ENCODE data around the gene GPR3. TPM values are rescaled to one million over a fixed set of nuclear protein-coding genes. Genes with fewer than 3 reads are reported as not detected.

Gene GPR3
- total and polyA plus RNA-seq, 8 donors: 0.18 to 0.43 (median 0.27) TPM; not detected in 4

DNA sequence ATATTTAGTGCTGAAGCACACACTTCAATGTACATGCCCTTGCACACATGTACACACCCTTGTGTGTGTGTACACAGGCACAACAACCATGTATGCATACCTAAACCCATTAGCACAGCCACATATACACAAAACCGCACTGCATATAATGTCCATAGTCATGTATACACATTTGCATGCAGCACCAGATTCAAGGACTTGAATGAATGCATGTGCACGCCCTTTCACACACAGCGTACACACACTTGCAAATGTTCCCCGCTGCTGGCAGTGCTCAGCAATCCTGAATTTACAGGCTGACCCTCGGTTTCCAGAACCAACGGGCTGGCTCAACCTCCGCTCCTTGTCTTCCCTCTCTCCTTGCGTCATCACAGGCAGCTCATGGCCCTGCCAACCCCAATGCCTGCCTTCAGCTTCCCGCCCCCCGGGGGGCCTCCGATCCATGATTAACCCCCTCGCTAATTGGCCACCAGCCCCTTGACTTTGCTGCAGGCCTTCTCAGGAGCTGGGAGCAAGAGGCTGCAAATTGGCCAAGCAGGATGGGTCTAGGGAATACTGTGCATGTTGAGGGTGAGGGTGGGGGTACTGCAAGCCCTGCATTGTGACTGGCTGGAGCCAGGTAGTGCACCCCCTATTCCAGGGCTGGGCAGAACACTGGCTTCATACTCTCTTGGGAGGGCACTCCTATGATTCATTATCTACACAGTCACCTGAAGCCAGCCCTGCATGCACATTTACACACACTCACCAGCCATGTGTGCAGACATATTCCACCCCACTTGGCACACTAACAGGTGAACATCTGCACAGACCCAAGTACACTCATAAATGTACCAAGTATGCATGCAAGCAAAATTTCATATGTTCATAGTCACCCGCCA, 7.9 kb downstream of the GPR3 start:
- Histone ChIP-seq H3K27me3 (no peaks in the 10 kb centered on the region), H3K9me3 (no peaks in the 10 kb centered on the region), H3K36me3 (peaks cover 0 to 16% (median 11%) of the 10 kb centered on the region in 4 donors), H3K4me1 (peaks cover 36 to 72% (median 54%) of the 10 kb centered on the region in 4 donors), H3K27ac (no peak overlapping the region), H3K4me3 (no peak overlapping the region)
- intact Hi-C loops (cut with DNase I; ENCODE audit: low total_unique reads): no loop called here
- peak in 1 of 2 donors; percentile 44 for DNase-seq
- WGBS, 5 donors: 24 to 46% (median 40%) methylated on average over 13 of the region's 13 CpGs
- TF ChIP-seq, protein P1, sequence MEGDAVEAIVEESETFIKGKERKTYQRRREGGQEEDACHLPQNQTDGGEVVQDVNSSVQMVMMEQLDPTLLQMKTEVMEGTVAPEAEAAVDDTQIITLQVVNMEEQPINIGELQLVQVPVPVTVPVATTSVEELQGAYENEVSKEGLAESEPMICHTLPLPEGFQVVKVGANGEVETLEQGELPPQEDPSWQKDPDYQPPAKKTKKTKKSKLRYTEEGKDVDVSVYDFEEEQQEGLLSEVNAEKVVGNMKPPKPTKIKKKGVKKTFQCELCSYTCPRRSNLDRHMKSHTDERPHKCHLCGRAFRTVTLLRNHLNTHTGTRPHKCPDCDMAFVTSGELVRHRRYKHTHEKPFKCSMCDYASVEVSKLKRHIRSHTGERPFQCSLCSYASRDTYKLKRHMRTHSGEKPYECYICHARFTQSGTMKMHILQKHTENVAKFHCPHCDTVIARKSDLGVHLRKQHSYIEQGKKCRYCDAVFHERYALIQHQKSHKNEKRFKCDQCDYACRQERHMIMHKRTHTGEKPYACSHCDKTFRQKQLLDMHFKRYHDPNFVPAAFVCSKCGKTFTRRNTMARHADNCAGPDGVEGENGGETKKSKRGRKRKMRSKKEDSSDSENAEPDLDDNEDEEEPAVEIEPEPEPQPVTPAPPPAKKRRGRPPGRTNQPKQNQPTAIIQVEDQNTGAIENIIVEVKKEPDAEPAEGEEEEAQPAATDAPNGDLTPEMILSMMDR (IDR thresholded peaks at IDR 0.05): no peak
- no peak for TF ChIP-seq POLR2AphosphoS5 (IDR thresholded peaks at IDR 0.05)
- TF ChIP-seq EP300 (IDR thresholded peaks at IDR 0.05): no peak
- TF ChIP-seq POLR2A (IDR thresholded peaks at IDR 0.05): no peak

DNA sequence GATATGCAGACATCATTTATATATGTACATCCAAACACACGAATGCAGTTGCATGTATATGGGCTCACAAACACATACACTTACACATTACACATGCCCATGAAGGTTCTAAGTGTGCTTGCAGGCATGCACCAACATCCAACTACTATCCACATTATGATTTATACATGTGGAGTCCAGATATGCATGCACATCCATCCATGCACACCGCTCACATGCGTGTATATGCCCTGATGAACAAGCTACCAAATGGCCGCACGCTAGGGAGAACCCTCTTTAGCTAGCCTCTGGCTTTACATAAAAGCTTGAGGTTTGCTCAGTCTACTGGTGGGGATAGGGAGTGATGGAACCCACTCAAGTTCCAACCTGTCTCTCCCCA, 8.5 kb downstream of the GPR3 start:
- Histone ChIP-seq H3K27me3 (no peaks in the 10 kb centered on the region), H3K4me1 (peaks cover 33 to 73% (median 56%) of the 10 kb centered on the region in 4 donors), H3K4me3 (no peak overlapping the region), H3K27ac (peak overlapping the region in 1 of 5 donors; percentile 80), H3K36me3 (peaks cover under 1 to 16% (median 11%) of the 10 kb centered on the region in 4 donors), H3K9me3 (no peaks in the 10 kb centered on the region)
- TF ChIP-seq POLR2A (IDR thresholded peaks at IDR 0.05): no peak
- TF ChIP-seq, protein P1 (IDR thresholded peaks at IDR 0.05): no peak
- no peak for TF ChIP-seq EP300 (IDR thresholded peaks at IDR 0.05)
- no peak for TF ChIP-seq POLR2AphosphoS5 (IDR thresholded peaks at IDR 0.05)
- DNase-seq: no peak
- intact Hi-C loops (cut with DNase I; ENCODE audit: low total_unique reads): no loop called here
- WGBS, 5 donors: 80 to 89% (median 86%) methylated on average over 5 of the region's 5 CpGs

DNA sequence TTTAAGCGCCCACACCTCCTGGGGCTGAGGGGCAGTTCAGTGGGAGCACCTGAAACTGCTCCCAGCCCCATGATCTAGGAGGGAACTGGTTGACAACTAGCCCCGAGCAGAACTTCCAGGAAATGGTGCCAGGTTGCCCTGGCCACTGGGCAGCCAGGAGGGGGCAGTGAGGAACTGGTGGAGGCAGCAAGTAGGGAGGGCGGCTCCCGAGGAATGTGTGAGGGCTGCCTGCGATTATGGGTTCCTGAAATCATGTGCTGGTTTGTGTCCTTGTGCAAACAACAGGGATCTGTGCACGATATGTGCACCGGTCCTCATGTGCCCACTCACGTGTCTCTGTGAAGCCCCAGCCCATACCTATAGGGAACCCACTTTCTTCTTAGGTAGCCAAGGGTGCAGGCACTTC, 9.9 kb downstream of the GPR3 start:
- peaks cover 33 to 87% (median 61%) of the 10 kb centered on the region in 4 donors for H3K4me1 ChIP-seq

DNA sequence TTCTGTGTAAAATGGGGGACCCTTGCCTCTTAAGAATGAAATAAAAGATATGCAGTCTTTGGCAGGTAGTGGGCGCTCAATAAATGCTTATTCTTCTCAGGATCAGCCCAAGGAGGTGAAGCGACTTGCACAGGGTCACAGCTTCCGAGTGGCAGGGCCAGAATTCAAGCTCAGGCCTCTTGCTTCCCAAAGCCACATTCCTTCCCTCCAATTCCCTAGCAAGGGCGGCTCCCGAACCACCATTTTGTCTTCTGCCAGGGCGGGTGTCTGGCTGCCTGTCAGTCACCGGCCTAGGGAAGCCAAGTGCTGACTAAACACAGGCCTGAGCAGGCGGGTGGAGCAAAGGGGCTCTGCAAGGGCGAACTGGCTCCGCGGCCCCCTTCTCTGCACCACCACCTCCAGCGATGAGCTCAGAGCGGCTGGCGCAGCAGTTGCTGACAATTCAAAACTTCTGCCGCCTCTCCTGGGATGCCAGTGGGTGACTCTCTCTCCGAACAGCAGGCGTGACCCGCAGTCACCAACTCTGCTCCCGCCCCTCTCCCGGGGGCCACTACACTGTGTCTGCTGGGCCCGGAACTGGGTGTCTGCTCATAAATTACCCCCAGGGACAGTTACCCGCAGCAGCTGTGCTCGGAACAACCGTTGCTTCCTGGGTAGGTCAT, 10.8 kb downstream of the GPR3 start:
- no peaks in the 10 kb centered on the region for H3K9me3 ChIP-seq
- H3K36me3 ChIP-seq: peaks cover 22 to 39% (median 30%) of the 10 kb centered on the region in 4 donors
- no peaks in the 10 kb centered on the region for H3K27me3 ChIP-seq
- TF ChIP-seq EP300 (IDR thresholded peaks at IDR 0.05): no peak
- H3K27ac ChIP-seq: peak overlapping the region; percentile 63 to 83 (median 76)
- 42 to 73% (median 55%) methylated on average over 15 to 24 of the region's 24 CpGs for WGBS, 5 donors
- intact Hi-C loops (cut with DNase I; ENCODE audit: low total_unique reads): no loop called here
- peak in 1 of 2 donors; percentile 86 for DNase-seq
- peak overlapping the region in 1 of 4 donors; percentile 4 for H3K4me3 ChIP-seq
- peaks cover 33 to 92% (median 61%) of the 10 kb centered on the region in 4 donors for H3K4me1 ChIP-seq

More for the DNA sequence above, 9.9 kb downstream of the GPR3 start:
- peak; percentile 87 to 93 for DNase-seq
- peaks cover 14 to 30% (median 22%) of the 10 kb centered on the region in 4 donors for H3K36me3 ChIP-seq
- no peaks in the 10 kb centered on the region for H3K9me3 ChIP-seq
- no peaks in the 10 kb centered on the region for H3K27me3 ChIP-seq
- TF ChIP-seq EP300 (IDR thresholded peaks at IDR 0.05): no peak
- TF ChIP-seq POLR2A (IDR thresholded peaks at IDR 0.05): no peak
- TF ChIP-seq, protein P1 (IDR thresholded peaks at IDR 0.05): peak in 5 of 7 experiments; percentile 48 to 78 (median 51)
- peak in 1 of 3 donors; percentile 77 for TF ChIP-seq POLR2AphosphoS5 (IDR thresholded peaks at IDR 0.05)
- no peak overlapping the region for H3K4me3 ChIP-seq
- peak overlapping the region; percentile 63 to 83 (median 76) for H3K27ac ChIP-seq
- intact Hi-C loops (cut with DNase I; ENCODE audit: low total_unique reads): no loop called here
- WGBS, 5 donors: 15 to 37% (median 23%) methylated on average over 5 to 8 of the region's 8 CpGs

Measured in stomach (tissue), 9 donors.